RWPE1 (cell line): ENCODE data around the gene TXNDC11.

Experiments
- CTCF ChIA-PET: fragments of 350-600 bp; sonication (Branson Sonifier 250); formaldehyde crosslinking; extraction: SDS; loops from one replicate; lab custom pipeline; 2021; lab: Yijun Ruan, JAX
- POLR2A ChIA-PET: fragments of 400-600 bp; formaldehyde crosslinking; extraction: SDS; loops from one replicate; lab custom pipeline; 2020; ENCODE audit warnings: antibody characterized with exemption; ENCODE audit not compliant: low non-redundant PET; lab: Yijun Ruan, JAX
- DNase-seq: peaks from one replicate; pipeline ENCODE4 v3.0.0; 2012; ENCODE audit warnings: low spot score
- H3K27ac ChIP-seq: fragments of 450-650 bp; 2 replicates; pipeline ENCODE4 v1.5.1; 2017
- CTCF ChIP-seq: fragments of 450-650 bp; conservative IDR thresholded peaks from 2 replicates; pipeline ENCODE4 v1.5.1; 2017; ENCODE audit warnings: low read depth, mild to moderate bottlenecking

The TXNDC11 gene

DNA sequence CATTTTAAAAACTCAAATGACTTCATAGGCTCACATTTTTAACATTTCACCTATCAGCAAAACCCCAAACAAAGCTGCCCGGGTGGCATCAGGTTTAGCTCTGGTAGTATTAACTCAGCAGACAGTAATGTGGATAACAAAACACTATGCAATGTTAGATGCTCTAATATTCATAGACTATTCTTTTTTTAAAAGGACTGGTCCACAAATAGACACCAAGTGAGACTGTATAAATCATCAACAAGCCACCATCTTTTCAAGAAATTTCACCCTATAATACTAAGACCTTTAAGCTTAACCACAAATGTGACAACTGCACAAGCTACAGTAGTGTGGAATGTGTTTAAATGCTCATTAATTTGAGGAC lies 54.2 kb downstream of the TXNDC11 start:
- no peak for TF ChIP-seq CTCF
- no peak overlapping the region for H3K27ac ChIP-seq
- ChIA-PET CTCF (interaction anchor here (0.6 to 0.8 kb wide), 2 partner anchors 11 to 19 kb away, joined by 3 to 4 read pairs; no protein-coding TSS in a partner anchor), POLR2A (no interaction called here)
- DNase-seq: no peak

DNA sequence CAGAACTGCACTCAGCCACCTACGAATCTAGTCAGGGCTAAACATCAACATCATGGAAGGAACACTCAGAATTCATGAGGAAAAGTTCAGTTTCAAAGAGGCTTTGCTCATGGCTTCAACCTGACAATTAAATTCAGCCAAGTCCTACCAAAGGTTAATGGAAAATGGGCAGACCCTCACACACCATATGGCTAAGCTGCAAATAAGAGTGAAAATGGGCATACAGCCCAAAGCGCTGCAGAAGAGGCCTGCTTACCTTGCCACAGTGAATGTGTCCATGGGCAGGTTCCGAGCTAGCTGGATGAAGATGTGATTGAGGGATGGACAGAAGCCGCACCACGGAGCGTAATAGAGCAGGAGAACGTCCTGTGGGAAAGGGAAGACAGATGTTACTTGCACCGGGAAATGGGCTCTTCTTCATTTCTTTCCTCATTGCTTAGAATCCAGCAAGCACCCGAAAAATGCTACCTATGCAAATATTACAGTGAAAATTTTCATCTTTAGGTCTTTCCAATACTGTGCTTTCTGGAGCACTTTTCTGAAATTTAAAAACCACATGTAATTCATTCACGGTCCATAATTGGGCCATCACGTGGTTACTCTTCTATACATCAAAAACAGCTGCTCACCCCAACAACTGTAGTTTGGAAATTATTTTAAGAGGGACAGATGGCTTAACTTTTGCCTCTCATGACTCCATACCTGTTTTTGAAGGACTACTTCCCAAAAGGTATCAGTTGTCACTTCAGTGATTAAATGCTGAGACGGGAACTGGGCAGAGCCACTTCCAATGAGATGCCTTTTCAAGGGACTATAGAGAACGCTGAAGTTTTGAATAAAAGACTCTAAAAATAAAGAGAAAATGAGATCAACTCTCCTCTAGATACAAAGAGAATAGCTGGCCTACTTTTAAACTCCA lies 54.8 kb downstream of the TXNDC11 start:
- no peak for TF ChIP-seq CTCF
- ChIA-PET POLR2A (no interaction called here), CTCF (interaction anchor here (0.8 kb wide), 1 partner anchor 10 kb away, joined by 3 read pairs; no protein-coding TSS in a partner anchor)
- no peak for DNase-seq
- no peak overlapping the region for H3K27ac ChIP-seq

GRCh38 chr16:11686713-11687380 lies 55.8 kb downstream of the TXNDC11 start:
- TF ChIP-seq CTCF: no peak
- DNase-seq: no peak
- ChIA-PET CTCF (no interaction called here), POLR2A (no interaction called here)
- no peak overlapping the region for H3K27ac ChIP-seq

DNA sequence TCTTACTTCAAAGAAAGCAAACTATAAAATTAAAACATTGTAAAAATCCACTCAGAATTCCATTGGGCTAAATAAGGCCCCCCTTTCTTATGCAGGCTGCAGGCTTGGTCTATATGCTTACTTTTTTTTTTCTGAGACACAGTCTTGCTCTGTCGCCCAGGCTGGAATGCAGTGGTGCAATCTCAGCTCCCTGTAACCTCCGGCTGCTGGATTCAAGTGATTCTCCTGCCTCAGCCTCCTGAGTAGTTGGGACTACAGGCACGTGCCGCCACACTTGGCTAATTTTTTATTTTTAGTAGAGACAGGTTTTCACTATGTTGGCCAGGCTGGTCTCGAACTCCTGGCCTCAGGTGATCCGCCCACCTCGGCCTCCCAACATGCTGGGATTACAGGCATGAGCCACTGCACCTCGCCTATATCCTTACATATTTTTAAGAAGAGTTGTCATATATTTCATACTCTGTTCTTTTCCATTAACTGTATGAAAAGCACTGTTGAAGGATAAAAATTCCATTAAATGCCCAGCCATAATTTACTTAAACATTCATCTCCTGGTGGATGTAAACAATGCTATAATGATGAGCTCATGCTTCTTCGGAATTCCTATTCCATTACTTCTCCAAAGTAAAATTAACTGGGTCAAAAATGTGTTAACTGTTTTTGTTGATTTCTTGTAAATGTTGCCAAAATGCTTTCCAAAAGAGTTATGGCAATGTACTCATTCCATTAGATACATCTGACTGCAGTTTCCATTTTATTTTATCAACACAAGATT lies 56.6 kb downstream of the TXNDC11 start:
- DNase-seq: no peak
- no peak for TF ChIP-seq CTCF
- CTCF ChIA-PET: interaction anchor here (0.6 kb wide), 1 partner anchor 28 kb away, joined by 4 read pairs; no protein-coding TSS in a partner anchor
- H3K27ac ChIP-seq: no peak overlapping the region
- POLR2A ChIA-PET: no interaction called here

DNA sequence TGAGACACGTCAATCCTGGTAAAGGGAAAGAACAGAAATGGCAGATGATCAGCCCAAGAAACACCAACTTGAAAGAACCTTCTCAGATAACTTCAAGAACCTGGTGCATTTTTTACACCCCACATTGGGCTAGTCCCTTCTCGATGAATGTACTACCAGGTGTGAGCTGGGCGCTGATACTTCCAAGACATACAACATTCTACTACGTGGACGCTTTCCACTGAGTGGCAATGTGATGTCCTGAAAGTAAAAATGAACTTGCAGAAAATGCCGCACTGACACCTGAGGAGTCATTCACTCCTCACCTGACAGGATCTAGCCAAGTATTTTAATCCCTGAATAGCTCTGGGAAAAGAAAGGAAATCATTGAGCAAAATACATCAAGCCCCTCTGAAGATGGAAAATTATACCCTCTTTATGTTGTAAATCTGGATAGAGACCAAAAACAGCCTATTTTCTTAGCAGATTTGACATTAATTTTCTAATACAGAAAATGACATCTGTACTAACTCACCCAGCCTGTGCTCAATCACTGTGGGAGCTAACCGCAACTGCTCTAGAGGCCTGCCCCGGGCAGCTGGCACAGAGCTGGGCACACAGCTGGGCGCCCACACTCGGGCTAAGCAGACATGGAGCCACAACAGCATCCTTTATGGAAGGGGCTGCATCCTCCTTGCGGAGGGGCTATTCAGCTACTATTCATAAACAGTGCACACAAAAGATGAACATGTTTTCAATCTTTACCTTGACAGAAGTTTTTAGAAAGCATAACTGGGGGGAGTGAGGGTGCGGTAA lies 58.2 kb downstream of the TXNDC11 start:
- ChIA-PET CTCF (interaction anchor here (0.5 kb wide), 1 partner anchor 578 kb away, joined by 5 read pairs; no protein-coding TSS in a partner anchor), POLR2A (no interaction called here)
- H3K27ac ChIP-seq: no peak overlapping the region
- TF ChIP-seq CTCF: no peak
- DNase-seq: no peak
